K562 treated with DMSO at 1 percent for 24 hours (cell line): ENCODE measurements around the gene PTMS. TPM values are rescaled to one million over a fixed set of nuclear protein-coding genes. Genes with fewer than 3 reads are reported as not detected.

ENCODE experiments used
- total RNA-seq: library from RNA; unstranded; fragments of 300-600 nt; gene quantifications from 2 replicates; pipeline ENCODE4 v1.2.3, GENCODE V29; 2022; ENCODE audit warnings: low read depth; ENCODE audit not compliant: insufficient read depth

Gene PTMS, protein sequence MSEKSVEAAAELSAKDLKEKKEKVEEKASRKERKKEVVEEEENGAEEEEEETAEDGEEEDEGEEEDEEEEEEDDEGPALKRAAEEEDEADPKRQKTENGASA
- 448 and 520 TPM in 2 replicates for total RNA-seq

DNA sequence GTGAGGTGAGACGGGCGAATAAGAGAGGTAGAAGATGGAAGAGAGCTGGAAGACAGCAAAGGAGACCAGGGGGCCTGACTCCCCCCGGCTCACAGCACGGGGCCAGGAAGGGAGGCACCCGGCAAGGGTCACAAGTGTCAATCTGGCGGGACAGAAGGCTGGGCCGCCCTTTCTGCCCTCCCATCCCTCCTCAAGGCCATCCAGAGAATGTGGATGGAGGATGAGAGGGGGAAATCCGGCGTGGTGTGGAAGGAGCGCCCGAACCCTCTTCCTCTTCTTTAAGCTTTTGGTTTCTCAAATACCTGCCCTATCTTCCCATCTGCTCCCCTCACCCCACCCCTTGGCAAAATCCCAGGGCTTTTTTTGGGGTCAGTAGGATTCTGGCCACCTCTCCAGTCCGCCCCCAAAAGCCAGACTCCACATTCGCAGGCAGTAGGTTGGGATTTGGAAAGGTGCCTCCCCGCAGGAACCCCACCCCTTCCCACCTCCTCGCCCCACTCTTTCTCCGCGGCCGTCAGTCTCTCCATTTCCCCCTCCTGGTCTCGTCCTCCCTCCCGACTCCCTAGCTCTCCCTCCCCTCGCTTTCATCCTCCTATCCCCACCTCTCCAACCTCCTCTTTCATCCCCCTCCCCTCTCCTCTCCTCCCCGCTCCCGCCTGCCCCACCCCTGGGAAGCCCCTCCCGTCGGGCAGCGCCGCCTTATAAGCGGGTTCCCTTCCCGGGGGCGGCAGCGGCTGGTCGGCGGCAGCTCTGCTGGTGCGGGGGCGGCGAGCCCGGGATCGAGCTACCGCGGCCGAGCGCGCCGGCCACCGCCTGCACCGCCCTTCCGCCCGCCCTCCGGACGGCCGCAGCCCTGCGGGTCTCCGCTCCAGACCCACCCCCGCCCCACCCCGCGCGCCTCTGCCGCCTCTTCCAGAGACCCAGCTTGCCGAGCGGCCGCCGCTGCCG is at the start of gene PTMS:
Gene PTMS (plus strand): TSS at position 730 of the 948 bp plus-strand sequence. CDS start 343 bp downstream, outside the sequence.

DNA sequence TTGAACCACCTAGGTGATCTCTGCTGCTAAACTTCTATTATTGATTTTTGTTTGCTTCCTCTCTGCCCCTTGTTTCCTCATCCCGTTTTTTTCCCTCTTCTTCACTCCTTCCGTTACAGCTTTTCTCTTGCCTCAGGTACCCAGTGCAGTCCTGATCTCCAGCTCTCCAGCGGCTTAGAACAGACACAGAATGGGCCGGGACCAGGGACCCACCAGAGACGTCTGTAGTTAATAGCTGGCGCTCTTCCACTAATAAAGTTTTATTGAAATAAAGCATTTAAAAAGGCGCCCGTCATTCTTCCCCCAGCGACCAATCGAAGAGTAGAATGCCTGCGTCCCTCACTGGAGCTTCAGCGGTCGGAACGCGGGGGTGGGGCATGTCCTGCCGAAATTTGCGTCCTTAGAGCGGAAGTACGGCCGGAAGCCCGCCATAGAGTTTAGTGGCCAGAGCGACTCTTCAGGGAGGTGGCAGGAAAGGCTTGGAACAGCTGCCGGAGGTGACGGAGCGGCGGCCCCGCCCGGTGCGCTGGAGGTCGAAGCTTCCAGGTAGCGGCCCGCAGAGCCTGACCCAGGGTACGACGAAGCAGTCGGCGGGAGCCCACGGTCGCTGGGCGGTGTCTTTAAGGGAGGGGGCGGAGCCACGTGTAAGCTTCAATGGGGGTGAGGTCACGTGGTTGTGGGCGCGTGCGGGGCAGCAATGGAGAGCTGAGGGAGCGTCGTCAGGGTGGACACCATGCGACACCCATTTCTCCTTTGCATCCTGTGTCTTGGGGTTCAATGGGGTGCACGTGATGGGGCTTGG is 42.4 kb upstream of the PTMS start, which contains the start of gene COPS7A:
Gene COPS7A (plus strand): TSS at position 440 of the 802 bp plus-strand sequence. CDS start 611 bp downstream, outside the sequence.

DNA sequence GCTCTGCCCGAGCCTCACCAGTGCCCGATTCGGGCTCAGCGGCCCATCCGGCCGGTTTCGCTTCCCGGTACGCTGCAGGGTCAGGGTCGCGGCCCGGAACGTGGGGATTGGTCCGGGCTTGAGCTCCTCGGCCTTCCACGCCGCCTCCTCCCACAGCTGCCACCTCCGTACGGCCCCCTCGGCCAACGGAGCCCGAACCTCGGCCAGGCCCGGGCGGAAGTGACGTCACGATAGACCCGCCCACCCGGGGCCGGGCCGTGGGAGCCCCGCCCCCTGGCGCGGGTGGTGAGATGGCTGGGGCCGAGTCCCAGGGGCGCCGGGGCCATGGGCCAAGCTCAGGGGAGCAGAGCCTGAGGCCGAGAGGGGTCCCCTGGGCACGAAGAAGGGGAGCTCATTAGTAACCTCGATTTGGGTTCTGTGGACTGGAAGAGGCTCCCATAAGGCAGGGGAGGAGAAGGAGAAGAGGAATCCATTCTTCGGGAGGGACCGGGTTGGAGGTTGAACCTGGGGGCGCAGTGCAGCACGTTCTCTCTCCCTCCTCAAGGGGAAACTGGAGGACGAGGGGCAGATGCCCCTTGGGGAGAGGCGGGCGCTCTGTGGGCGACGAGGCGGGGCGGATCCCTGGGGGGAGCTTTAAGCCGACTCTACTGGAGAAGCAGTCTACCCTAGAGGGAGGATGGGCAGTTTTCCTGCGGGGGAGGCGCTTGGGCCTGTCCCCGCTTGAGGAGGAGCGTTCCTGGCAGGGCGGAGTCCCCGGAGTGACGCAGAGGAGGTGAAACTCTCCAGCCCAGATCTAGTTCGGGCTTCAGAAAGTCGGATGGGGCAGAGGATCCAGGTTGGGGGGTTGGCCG is 13.0 kb upstream of the PTMS start, which contains the start of gene MLF2:
Gene MLF2 (minus strand): TSS at position 221 of the 851 bp plus-strand sequence. CDS start 807 bp downstream, outside the sequence.

DNA sequence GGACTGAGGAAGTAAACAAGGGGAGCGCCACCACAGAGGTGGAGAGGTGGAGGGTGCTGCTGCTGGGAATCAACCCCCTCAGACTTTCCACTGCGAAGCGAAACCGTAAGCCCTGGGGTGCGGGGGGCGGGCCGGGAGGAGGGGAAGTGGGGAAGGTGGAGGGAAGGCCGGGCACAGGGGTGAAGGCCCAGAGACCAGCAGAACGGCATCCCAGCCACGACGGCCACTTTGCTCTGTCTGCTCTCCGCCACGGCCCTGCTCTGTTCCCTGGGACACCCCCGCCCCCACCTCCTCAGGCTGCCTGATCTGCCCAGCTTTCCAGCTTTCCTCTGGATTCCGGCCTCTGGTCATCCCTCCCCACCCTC is 6.2 kb downstream of the PTMS start, which contains the start of gene LAG3:
Gene LAG3 (plus strand): TSS at position 190 of the 365 bp plus-strand sequence. CDS start 333 bp downstream, outside the sequence.

DNA sequence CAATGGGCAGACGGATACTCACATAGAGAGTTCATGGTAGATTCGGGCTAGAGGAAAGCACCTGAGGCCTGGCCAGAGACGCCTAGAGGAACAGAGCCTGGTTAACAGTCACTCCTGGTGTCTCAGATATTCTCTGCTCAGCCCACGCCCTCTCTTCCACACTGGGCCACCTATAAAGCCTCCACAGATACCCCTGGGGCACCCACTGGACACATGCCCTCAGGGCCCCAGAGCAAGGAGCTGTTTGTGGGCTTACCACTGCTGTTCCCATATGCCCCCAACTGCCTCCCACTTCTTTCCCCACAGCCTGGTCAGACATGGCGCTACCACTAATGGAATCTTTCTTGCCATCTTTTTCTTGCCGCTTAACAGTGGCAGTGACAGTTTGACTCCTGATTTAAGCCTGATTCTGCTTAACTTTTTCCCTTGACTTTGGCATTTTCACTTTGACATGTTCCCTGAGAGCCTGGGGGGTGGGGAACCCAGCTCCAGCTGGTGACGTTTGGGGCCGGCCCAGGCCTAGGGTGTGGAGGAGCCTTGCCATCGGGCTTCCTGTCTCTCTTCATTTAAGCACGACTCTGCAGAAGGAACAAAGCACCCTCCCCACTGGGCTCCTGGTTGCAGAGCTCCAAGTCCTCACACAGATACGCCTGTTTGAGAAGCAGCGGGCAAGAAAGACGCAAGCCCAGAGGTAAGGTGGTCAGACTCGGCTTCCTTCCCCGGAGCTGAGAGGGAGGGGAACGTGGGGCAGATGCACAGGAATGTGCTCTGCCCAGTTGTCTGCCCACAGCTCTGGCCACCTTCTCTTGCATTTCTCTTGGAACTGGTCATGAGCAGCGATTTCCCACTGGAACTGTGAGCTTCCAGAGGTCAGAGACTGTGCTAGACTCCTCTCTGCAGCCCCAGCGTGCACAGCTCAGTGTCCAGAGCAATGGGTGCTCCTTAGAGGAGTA is 23.1 kb downstream of the PTMS start, which contains the start of gene CD4:
Gene CD4 (plus strand): TSS at position 557 of the 953 bp plus-strand sequence. CDS start 10,611 bp downstream, outside the sequence.

Other genes with a start within 250 kb of the PTMS start
- 2,559 and 2,719 TPM in 2 replicates for gene GAPDH, start 231.8 kb upstream of the PTMS start, total RNA-seq
- 0.38 TPM in 1 of 2 replicates, not detected in the other for gene IFFO1, start 210.3 kb upstream of the PTMS start, total RNA-seq
- 23.7 and 26.5 TPM in 2 replicates for gene NOP2, start 198.1 kb upstream of the PTMS start, total RNA-seq
- gene CHD4, start 159.0 kb upstream of the PTMS start, total RNA-seq: 272 and 284 TPM in 2 replicates
- 10.7 and 10.8 TPM in 2 replicates for gene LPAR5, start 130.4 kb upstream of the PTMS start, total RNA-seq
- 0.88 and 4.2 TPM in 2 replicates for gene ACRBP, start 118.9 kb upstream of the PTMS start, total RNA-seq
- 29.9 and 30.0 TPM in 2 replicates for gene ING4, start 103.2 kb upstream of the PTMS start, total RNA-seq
- gene ZNF384, start 77.0 kb upstream of the PTMS start, total RNA-seq: 31.4 and 35.4 TPM in 2 replicates
- 0.10 TPM in 1 of 2 replicates, not detected in the other for gene PIANP, start 65.5 kb upstream of the PTMS start, total RNA-seq
- 35.9 and 39.5 TPM in 2 replicates for gene COPS7A, start 42.3 kb upstream of the PTMS start, total RNA-seq
- gene MLF2, start 13.2 kb upstream of the PTMS start, total RNA-seq: 177 and 185 TPM in 2 replicates
- gene LAG3, start 6.2 kb downstream of the PTMS start, total RNA-seq: 0.81 and 1.1 TPM in 2 replicates
- gene CD4, start 23.2 kb downstream of the PTMS start, total RNA-seq: 0.10 TPM in 1 of 2 replicates, not detected in the other
- gene GPR162, start 55.5 kb downstream of the PTMS start, total RNA-seq: 3.4 and 5.0 TPM in 2 replicates
- 16.1 and 17.8 TPM in 2 replicates for gene P3H3, start 62.0 kb downstream of the PTMS start, total RNA-seq
- gene GNB3, start 74.6 kb downstream of the PTMS start, total RNA-seq: 1.3 and 1.7 TPM in 2 replicates
- 26.4 and 26.9 TPM in 2 replicates for gene CDCA3, start 84.9 kb downstream of the PTMS start, total RNA-seq
- gene USP5, start 85.8 kb downstream of the PTMS start, total RNA-seq: 73.2 and 74.7 TPM in 2 replicates
- gene TPI1, start 101.2 kb downstream of the PTMS start, total RNA-seq: 522 and 527 TPM in 2 replicates
- gene SPSB2, start 106.9 kb downstream of the PTMS start, total RNA-seq: 8.9 and 12.1 TPM in 2 replicates
- gene LRRC23, start 138.5 kb downstream of the PTMS start, total RNA-seq: 7.1 and 9.8 TPM in 2 replicates
- 36.4 and 37.6 TPM in 2 replicates for gene ENO2, start 148.2 kb downstream of the PTMS start, total RNA-seq
- gene ATN1, start 161.6 kb downstream of the PTMS start, total RNA-seq: 46.0 and 52.1 TPM in 2 replicates
- gene RNU7-1, start 177.5 kb downstream of the PTMS start, total RNA-seq: not detected in 2 replicates
- gene C12orf57, start 177.7 kb downstream of the PTMS start, total RNA-seq: 433 and 493 TPM in 2 replicates
- 14.6 and 18.9 TPM in 2 replicates for gene PTPN6, start 185.0 kb downstream of the PTMS start, total RNA-seq
- gene PHB2, start 204.3 kb downstream of the PTMS start, total RNA-seq: 260 and 269 TPM in 2 replicates
- 17.6 and 18.3 TPM in 2 replicates for gene EMG1, start 204.6 kb downstream of the PTMS start, total RNA-seq